Esophagus squamous epithelium (tissue), 5 donors: Measurements from ENCODE around the gene SEMA6B. TPM values are rescaled to one million over a fixed set of nuclear protein-coding genes. Genes with fewer than 3 reads are reported as not detected.

Experiments
- DNase-seq: peaks from one replicate; lab custom pipeline; 2025; lab: John Stamatoyannopoulos, UW
- H3K27ac ChIP-seq, 4 donors: fragments of 200-600 bp; sonication (generic); one replicate each; pipeline ENCODE4 v1.5.1; 2016 to 2019; ENCODE audit warnings: mild to moderate bottlenecking in 1 of 4
- H3K27me3 ChIP-seq, 4 donors: fragments of 200-600 bp; sonication (generic); 1 replicate in 3 of 4; 2 replicates in 1 of 4; pipeline versions ENCODE4 v1.5.1 to v1.6.0; 2017 to 2021; ENCODE audit warnings: antibody characterized with exemption in 1 of 4
- H3K36me3 ChIP-seq, 3 donors: fragments of 200-600 bp; sonication (generic); one replicate each; pipeline ENCODE4 v1.5.1; 2016 to 2019
- H3K4me1 ChIP-seq, 3 donors: fragments of 200-600 bp; sonication (generic); one replicate each; pipeline ENCODE4 v1.5.1; 2017 to 2019
- H3K4me3 ChIP-seq, 4 donors: fragments of 200-600 bp; sonication (generic); 1 replicate in 3 of 4; 2 replicates in 1 of 4; pipeline ENCODE4 v1.5.1; 2016 to 2019; ENCODE audit warnings: mild to moderate bottlenecking in 2 of 4, moderate library complexity in 1 of 4
- H3K9me3 ChIP-seq, 3 donors: fragments of 200-600 bp; sonication (generic); one replicate each; pipeline ENCODE4 v1.5.1; 2016 to 2019
- POLR2A ChIP-seq, 4 donors: fragments of 450-650 bp; IDR thresholded peaks; one replicate each; pipeline ENCODE4 v1.6.1; 2017; ENCODE audit warnings: antibody characterized with exemption in 4 of 4, mild to moderate bottlenecking in 4 of 4, moderate library complexity in 3 of 4
- WGBS, 2 donors: methylation state at CpG; one replicate each; pipeline ENCODE4 v1.1.5; 2018; 5-methylcytosine and 5-hydroxymethylcytosine counted together
- intact Hi-C: fragments of 100-400 bp; cut with DNase I; formaldehyde crosslinking; loops from one replicate; pipeline ENCODE4 v1.15.0; 2022
- total RNA-seq, 4 donors: library from RNA; depleted of rRNA; stranded (reverse); fragments of >200 nt; gene quantifications; one replicate each; pipeline ENCODE4 v1.1.0, GENCODE V29; 2016
- TF ChIP-seq, protein P1 (sequence below), 6 experiments: fragments of 450-650 bp in 4 of 6; fragments of 200-600 bp in 2 of 6; sonication (generic) in 2 of 6; IDR thresholded peaks; one replicate each; pipeline ENCODE4 v1.5.1; 2016 to 2019; ENCODE audit warnings: antibody characterized with exemption in 6 of 6, mild to moderate bottlenecking in 4 of 6, moderate library complexity in 4 of 6
- donor health status: DM: yes; HTN: yes; CAD: no.

Gene SEMA6B
- total RNA-seq, 4 donors from 2014 or later: 0.61 to 4.3 (median 1.8) TPM

DNA sequence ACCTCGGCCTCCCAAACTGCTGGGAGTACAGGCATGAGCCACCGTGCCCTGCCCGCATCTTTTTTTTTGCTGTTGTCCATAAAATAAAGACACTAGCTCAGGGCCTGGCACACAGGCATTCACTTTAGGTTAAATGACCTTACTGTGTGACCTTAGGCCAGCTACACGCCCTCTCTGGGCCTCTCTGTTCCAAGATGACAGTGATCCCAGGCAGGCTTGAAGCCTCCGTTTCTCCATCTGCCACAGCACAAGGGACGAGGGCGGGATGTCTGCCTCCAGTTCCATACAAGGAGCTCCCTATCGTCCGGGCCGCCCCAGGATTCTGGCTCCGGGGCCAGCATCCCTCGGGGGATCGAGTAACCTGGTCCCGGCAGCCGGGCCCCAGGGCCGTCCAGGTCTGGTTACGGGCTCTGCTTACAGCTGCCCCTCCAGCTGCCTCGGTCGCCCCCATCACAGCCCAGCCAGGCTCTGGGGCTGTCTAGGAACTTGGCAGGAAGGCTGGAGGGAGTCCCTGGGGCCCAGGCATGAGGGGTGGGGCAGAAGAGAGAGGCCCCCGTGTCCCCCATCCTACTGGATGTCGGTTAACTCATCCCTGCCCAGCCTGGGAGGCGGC, 11.9 kb upstream of the SEMA6B start:
- H3K4me3 ChIP-seq: no peak overlapping the region
- peaks cover 0 to 53% (median 2%) of the 10 kb centered on the region in 4 donors for H3K27me3 ChIP-seq
- peaks cover 0 to 20% (median 6%) of the 10 kb centered on the region in 3 donors for H3K4me1 ChIP-seq
- H3K36me3 ChIP-seq: no peaks in the 10 kb centered on the region
- no peak overlapping the region for H3K27ac ChIP-seq
- 53 to 60% methylated on average over 6 to 8 of the region's 22 CpGs for WGBS, 2 donors
- no peak for DNase-seq
- TF ChIP-seq, protein P1, sequence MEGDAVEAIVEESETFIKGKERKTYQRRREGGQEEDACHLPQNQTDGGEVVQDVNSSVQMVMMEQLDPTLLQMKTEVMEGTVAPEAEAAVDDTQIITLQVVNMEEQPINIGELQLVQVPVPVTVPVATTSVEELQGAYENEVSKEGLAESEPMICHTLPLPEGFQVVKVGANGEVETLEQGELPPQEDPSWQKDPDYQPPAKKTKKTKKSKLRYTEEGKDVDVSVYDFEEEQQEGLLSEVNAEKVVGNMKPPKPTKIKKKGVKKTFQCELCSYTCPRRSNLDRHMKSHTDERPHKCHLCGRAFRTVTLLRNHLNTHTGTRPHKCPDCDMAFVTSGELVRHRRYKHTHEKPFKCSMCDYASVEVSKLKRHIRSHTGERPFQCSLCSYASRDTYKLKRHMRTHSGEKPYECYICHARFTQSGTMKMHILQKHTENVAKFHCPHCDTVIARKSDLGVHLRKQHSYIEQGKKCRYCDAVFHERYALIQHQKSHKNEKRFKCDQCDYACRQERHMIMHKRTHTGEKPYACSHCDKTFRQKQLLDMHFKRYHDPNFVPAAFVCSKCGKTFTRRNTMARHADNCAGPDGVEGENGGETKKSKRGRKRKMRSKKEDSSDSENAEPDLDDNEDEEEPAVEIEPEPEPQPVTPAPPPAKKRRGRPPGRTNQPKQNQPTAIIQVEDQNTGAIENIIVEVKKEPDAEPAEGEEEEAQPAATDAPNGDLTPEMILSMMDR (IDR thresholded peaks at IDR 0.05): no peak
- TF ChIP-seq POLR2A (IDR thresholded peaks at IDR 0.05): no peak
- H3K9me3 ChIP-seq: no peaks in the 10 kb centered on the region
- intact Hi-C loops: no loop called here

DNA sequence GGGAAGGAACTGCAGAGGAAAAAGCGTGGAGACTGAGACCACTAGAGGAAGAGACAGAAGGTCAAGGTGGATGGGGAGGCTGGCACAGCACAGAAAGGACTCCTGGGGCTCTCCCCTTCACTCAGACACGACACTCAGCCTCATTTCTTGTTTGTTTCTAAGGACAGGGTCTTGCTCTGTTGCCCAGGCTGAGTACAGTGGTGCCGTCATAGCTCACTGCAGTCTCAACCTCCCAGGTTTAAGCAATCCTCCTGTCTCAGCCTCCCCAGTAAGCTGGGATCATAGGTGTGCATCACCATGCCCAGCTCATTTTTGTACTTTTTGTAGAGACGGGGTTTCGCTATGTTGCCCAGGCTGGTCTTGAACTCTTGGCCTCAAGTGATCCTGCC, 11.4 kb upstream of the SEMA6B start:
- no peak for TF ChIP-seq POLR2A (IDR thresholded peaks at IDR 0.05)
- TF ChIP-seq, protein P1 (IDR thresholded peaks at IDR 0.05): no peak
- Histone ChIP-seq H3K4me3 (no peak overlapping the region), H3K27ac (no peak overlapping the region), H3K27me3 (peaks cover 0 to 53% (median 2%) of the 10 kb centered on the region in 4 donors), H3K9me3 (no peaks in the 10 kb centered on the region), H3K4me1 (peaks cover 0 to 20% (median 6%) of the 10 kb centered on the region in 3 donors), H3K36me3 (no peaks in the 10 kb centered on the region)
- no peak for DNase-seq
- intact Hi-C loops: no loop called here
- WGBS, 2 donors: 71 to 89% methylated on average over 5 of the region's 5 CpGs

DNA sequence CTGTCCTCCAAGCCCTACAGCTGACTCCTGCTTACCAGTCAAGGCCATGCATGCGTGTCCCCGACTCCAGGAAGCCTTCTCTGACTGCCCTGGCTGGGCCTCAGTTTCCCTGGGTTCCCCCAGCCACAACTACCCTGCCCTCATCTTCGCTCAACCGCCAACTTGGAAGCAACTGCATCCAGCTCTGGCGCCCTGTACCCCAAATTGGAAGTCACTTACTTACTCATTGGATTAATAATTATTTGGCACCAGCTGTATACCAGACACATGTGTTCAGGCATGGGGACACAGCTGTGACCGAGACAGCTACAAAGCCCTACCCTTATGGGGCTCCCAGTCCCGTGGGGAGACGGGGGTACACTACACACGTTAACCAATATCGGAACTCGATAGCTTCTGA, 10.9 kb upstream of the SEMA6B start:
- 81 to 83% methylated on average over 6 to 11 of the region's 11 CpGs for WGBS, 2 donors
- TF ChIP-seq POLR2A (IDR thresholded peaks at IDR 0.05): no peak
- TF ChIP-seq, protein P1 (IDR thresholded peaks at IDR 0.05): no peak
- H3K4me1 ChIP-seq: peaks cover 0 to 14% (median 6%) of the 10 kb centered on the region in 3 donors
- peaks cover 0 to 48% (median 2%) of the 10 kb centered on the region in 4 donors for H3K27me3 ChIP-seq
- H3K4me3 ChIP-seq: no peak overlapping the region
- no peaks in the 10 kb centered on the region for H3K9me3 ChIP-seq
- H3K27ac ChIP-seq: no peak overlapping the region
- intact Hi-C loops: no loop called here
- DNase-seq: no peak
- H3K36me3 ChIP-seq: no peaks in the 10 kb centered on the region

DNA sequence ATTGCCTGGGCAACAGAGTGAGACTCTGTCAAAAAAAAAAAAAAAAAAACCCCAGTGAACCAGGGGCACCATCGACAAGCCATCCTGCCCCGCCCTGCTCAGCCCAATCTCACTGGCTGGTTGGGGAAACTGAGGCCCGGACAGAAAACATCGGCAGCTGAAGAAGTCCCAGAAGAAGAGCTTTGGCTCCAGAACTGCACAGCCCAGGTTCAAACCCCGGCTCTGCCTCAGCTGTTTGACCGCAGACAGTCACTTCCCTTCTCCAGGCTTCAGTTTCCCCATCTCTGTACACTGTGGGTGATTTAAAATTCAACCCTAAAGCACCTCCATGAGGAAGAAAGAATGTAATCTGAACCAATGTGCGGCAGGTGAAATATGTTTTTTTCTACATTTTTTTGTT, 9.4 kb upstream of the SEMA6B start:
- no peak overlapping the region for H3K27ac ChIP-seq
- no peak for TF ChIP-seq POLR2A (IDR thresholded peaks at IDR 0.05)
- TF ChIP-seq, protein P1 (IDR thresholded peaks at IDR 0.05): no peak
- H3K4me3 ChIP-seq: no peak overlapping the region
- intact Hi-C loops: no loop called here
- DNase-seq: no peak
- no peaks in the 10 kb centered on the region for H3K36me3 ChIP-seq
- H3K4me1 ChIP-seq: no peaks in the 10 kb centered on the region
- H3K9me3 ChIP-seq: no peaks in the 10 kb centered on the region
- peaks cover 0 to 33% (median 0%) of the 10 kb centered on the region in 4 donors for H3K27me3 ChIP-seq
- 57 to 77% methylated on average over 5 to 7 of the region's 7 CpGs for WGBS, 2 donors

DNA sequence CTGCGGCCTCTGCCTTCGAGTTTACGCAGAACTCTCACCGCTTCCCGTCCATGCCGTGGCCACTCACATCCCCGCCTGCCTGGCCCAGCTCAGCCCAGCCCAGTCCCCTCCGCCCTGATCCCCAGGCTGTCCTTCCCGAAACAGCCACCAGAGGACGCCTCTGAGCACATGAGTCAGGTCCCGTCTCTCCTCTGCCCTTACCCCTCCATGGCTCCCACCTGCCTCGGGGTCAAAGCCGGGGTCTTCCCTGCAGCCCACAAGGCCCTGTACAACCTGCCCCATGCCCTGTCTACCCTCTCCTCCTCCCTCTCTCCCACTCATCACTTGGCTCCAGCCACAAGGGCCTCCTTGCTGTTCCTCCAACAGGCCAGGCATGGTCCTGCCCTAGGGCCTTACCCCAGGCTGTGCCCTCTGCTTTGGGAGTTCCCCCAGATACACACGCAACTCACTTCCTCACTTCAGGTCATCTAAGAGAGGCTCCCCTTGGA, 8.1 kb upstream of the SEMA6B start:
- H3K27ac ChIP-seq: peak overlapping the region in 1 of 4 donors; percentile 31
- H3K4me1 ChIP-seq: no peaks in the 10 kb centered on the region
- no peaks in the 10 kb centered on the region for H3K9me3 ChIP-seq
- H3K36me3 ChIP-seq: no peaks in the 10 kb centered on the region
- 50 to 62% methylated on average over 13 to 14 of the region's 14 CpGs for WGBS, 2 donors
- H3K4me3 ChIP-seq: no peak overlapping the region
- intact Hi-C loops: no loop called here
- DNase-seq: no peak
- H3K27me3 ChIP-seq: peaks cover 0 to 27% (median 0%) of the 10 kb centered on the region in 4 donors
- TF ChIP-seq POLR2A (IDR thresholded peaks at IDR 0.05): no peak
- TF ChIP-seq, protein P1 (IDR thresholded peaks at IDR 0.05): peak in 5 of 6 experiments; percentile 56 to 80 (median 67)
